Bronchial epithelial cell (primary cell): ENCODE data around the gene SDS. TPM values are rescaled to one million over a fixed set of nuclear protein-coding genes. Genes with fewer than 3 reads are reported as not detected.

Source experiments
- DNase-seq: peaks from one replicate; pipeline ENCODE4 v3.0.0-alpha.2; 2010; ENCODE audit warnings: low read depth
- FAIRE-seq: peaks from 2 replicates; lab custom pipeline; 2011; peaks lifted over from hg19 to GRCh38; lab: Jason Lieb, UNC
- H3K27me3 ChIP-seq: 2 replicates; pipeline ENCODE4 v1.5.1; 2011; ENCODE audit warnings: low read length; ENCODE audit not compliant: control insufficient read depth, insufficient read depth
- H3K36me3 ChIP-seq: 2 replicates; pipeline ENCODE4 v1.5.1; 2011; ENCODE audit warnings: low read length; ENCODE audit not compliant: control insufficient read depth, insufficient read depth
- H3K4me3 ChIP-seq: 2 replicates; pipeline ENCODE4 v1.5.1; 2011; ENCODE audit warnings: mild to moderate bottlenecking, low read depth, low read length, control low read depth
- total RNA-seq: library from RNA; depleted of rRNA; stranded (reverse); fragments of >200 nt; gene quantifications from 2 replicates; pipeline ENCODE4 v1.2.1, GENCODE V29; 2014
- TF ChIP-seq, protein P1 (sequence below): IDR thresholded peaks from 2 replicates; pipeline ENCODE4 v1.5.1; 2011; ENCODE audit warnings: mild to moderate bottlenecking, moderate library complexity, low read length, control low read depth, inconsistent platforms; ENCODE audit not compliant: insufficient read depth, severe bottlenecking

The SDS gene
- total RNA-seq, 1 donor from 2014 or later, result not detected

DNA sequence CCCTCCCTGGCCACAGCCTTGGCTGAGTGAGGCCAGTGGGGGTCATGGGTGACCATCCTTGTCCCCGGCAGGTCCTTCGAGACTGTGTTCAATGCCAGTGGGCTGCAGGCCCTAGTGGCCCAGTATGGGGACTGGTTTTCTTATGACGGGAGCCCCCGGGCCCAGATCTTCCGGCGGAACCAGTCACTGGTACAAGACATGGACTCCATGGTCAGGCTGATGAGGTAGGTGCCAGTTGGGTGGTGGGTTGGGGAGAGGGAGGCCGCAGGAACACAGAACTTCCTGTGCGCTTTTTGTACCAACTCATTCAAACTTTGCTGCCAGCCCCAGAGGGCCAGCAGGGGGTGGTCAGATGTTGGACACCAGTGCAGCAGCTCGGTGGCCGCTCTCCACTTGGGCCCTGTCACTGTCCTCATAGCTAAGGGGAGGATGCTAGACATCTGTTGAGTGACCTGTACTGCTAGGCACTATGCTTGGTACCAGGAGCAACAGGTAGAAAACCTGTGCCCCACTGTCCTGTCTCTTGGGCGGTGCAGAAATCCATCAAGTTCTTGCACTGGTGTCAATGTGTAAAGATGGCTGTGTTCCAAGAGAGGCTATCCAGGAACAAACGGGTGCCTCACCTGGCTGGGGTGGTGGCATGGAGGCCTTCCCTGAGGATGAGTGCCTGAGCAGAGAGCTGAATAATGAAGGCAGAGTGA is 16.7 kb downstream of the SDS start:
- Histone ChIP-seq H3K36me3 (peaks cover 6% of the 10 kb centered on the region), H3K4me3 (no peak overlapping the region), H3K27me3 (no peaks in the 10 kb centered on the region)
- FAIRE-seq (peak; percentile 73), DNase-seq (no peak)
- TF ChIP-seq, protein P1, sequence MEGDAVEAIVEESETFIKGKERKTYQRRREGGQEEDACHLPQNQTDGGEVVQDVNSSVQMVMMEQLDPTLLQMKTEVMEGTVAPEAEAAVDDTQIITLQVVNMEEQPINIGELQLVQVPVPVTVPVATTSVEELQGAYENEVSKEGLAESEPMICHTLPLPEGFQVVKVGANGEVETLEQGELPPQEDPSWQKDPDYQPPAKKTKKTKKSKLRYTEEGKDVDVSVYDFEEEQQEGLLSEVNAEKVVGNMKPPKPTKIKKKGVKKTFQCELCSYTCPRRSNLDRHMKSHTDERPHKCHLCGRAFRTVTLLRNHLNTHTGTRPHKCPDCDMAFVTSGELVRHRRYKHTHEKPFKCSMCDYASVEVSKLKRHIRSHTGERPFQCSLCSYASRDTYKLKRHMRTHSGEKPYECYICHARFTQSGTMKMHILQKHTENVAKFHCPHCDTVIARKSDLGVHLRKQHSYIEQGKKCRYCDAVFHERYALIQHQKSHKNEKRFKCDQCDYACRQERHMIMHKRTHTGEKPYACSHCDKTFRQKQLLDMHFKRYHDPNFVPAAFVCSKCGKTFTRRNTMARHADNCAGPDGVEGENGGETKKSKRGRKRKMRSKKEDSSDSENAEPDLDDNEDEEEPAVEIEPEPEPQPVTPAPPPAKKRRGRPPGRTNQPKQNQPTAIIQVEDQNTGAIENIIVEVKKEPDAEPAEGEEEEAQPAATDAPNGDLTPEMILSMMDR, result no peak

DNA sequence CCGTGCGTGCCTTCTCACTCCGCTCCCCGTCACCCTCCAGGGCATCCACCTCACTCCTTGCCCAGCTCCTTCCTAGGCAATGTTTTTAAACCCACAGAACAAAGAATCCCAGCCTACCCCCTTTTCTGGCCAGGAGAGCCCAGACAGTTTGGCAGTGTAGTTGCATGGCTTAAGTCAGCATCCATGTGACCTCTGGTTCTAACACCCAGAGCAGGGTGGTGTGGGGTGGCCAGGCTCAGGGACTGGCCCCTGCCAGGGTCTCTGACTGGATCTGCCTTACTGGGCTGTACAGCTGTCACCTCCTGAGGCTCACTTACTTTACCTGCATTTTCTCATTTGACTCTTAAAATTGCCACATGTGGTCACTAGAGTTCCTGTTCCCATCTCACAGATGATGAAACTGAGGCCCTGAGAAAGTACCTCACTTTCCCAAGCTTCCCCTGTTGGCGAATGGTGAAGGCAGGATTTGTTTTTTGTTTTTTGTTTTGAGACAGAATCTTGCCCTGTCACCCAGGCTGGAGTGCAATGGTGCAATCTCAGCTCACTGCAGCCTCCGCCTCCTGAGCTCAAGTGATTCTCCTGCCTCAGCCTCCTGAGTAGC is 18.3 kb downstream of the SDS start:
- FAIRE-seq, result peak; percentile 52
- H3K36me3 ChIP-seq, result peaks cover 9% of the 10 kb centered on the region
- TF ChIP-seq, protein P1, result no peak

DNA sequence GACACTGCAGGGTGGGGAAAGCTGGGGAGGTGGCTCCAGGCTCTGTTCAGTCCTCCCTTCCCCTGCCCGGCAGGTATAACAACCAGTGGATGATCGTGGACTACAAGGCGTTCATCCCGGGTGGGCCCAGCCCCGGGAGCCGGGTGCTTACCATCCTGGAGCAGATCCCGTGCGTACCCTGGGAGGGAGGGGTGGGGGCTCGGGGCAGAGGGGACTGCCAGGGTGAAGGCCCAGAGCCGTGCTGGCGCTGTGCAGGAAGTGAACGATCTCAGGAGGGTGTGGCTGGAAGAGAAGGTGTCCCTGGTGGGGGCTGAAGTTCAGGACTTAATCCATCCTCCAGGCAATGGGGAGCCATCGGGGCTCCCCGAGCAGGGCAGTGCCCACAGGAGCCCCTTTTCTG is 18.9 kb downstream of the SDS start:
- H3K27me3 ChIP-seq, result no peaks in the 10 kb centered on the region
- FAIRE-seq (no peak), DNase-seq (no peak)
- no peak overlapping the region for H3K4me3 ChIP-seq
- TF ChIP-seq, protein P1, result no peak
- H3K36me3 ChIP-seq, result peaks cover 9% of the 10 kb centered on the region

More for the DNA sequence above, 18.3 kb downstream of the SDS start:
- no peaks in the 10 kb centered on the region for H3K27me3 ChIP-seq
- no peak for DNase-seq
- no peak overlapping the region for H3K4me3 ChIP-seq

DNA sequence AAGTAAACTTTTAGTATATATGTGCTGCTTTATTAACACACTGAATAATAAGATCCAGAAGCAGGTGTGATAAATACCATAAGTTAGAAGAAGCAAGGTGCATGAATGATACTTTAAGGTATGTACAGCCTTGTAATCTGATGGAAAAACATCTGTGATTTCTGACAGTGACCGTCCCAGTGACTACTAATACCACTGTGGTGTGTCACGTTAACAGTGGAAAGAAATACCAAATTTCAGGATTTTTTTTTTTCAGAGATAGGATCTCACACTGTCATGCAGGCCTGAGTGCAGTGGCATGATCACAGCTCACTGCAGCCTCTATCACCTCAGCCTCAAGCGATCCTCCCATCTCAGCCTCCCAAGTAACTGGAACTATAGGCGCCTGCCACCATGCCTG is 21.5 kb downstream of the SDS start:
- TF ChIP-seq, protein P1, result no peak
- Histone ChIP-seq H3K4me3 (no peak overlapping the region), H3K27me3 (no peaks in the 10 kb centered on the region), H3K36me3 (peaks cover 5% of the 10 kb centered on the region)
- no peak for FAIRE-seq
- DNase-seq, result no peak

DNA sequence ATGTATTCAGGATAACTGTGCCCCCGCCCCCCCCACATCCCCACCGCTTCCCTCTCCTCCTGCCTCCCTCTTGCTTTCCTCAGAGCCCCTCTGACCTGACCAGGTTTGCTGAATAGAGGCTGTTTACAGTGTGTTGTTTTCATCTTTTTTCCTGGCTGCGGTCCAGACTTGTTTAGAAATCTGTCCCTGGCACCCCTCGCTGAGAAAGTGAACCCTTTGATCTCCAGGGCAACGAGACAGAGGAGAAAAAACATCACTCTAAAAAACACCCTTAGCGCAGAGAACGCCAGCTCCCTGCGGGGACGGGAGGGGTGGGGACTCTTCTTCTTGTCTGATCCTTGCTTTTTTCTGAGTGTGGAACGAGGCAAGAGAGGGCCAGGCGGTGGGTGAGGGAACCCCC is 22.5 kb downstream of the SDS start:
- Histone ChIP-seq H3K4me3 (no peak overlapping the region), H3K36me3 (peaks cover 5% of the 10 kb centered on the region), H3K27me3 (no peaks in the 10 kb centered on the region)
- no peak for DNase-seq
- TF ChIP-seq, protein P1, result no peak
- FAIRE-seq, result no peak

DNA sequence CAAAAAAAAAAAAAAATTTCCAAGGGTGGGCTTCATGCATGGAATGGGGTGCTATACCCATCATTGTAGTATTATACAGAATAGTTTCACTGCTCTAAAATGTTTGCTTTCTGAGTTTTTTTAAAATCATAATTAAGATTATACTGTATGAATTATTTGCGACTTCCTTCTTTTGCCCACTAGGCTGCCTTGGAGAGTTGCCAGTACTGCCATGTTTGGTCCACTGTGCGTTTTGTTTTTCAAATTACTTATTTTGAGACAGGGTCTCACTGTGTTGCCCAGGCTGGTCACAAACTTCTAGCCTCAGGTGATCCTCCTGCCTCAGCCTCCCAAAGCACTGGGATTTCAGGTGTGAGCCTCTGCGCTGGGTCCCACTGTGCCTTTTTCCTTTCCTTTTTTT is 25.4 kb downstream of the SDS start:
- H3K36me3 ChIP-seq, result peaks cover 6% of the 10 kb centered on the region
- H3K27me3 ChIP-seq, result no peaks in the 10 kb centered on the region
- DNase-seq, result no peak
- H3K4me3 ChIP-seq, result no peak overlapping the region
- no peak for FAIRE-seq
- TF ChIP-seq, protein P1, result no peak
